ENCODE data around the gene AAK1.

The AAK1 gene

DNA sequence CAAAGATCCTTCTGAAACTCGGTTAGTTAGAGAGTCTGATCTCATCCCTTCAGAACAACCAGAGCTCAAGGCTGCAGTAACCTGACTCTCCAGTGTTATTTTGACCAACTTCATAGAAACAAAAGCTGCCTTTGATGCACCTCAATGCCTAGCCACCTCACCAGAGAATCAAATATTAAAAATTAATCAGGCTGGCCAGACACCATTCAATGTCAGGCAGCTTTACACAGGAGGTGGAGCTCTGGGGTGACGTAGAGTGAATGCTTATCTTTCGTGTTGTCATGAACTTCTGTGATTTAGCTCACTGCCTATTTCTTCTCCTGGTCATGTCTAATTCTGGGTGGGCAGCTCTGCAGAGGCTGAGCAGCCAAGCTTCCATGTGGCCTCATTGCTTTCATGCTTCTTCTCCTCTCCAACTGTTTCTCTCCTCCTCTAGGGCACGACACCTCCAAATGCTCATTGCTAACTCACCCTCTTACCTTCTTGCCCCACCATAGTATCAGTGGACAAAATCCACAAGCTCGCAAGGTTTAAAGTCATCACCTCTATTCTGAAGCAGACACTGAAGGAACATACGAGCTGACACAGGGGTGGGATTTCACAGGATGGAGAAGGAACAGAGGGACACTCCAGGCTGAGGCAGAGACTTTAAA lies 39.4 kb downstream of the AAK1 start:
- no peak overlapping the region for H3K4me3 ChIP-seq (ENCODE audit: control insufficient read depth, low read depth, low read length)
- TF ChIP-seq, protein P1, sequence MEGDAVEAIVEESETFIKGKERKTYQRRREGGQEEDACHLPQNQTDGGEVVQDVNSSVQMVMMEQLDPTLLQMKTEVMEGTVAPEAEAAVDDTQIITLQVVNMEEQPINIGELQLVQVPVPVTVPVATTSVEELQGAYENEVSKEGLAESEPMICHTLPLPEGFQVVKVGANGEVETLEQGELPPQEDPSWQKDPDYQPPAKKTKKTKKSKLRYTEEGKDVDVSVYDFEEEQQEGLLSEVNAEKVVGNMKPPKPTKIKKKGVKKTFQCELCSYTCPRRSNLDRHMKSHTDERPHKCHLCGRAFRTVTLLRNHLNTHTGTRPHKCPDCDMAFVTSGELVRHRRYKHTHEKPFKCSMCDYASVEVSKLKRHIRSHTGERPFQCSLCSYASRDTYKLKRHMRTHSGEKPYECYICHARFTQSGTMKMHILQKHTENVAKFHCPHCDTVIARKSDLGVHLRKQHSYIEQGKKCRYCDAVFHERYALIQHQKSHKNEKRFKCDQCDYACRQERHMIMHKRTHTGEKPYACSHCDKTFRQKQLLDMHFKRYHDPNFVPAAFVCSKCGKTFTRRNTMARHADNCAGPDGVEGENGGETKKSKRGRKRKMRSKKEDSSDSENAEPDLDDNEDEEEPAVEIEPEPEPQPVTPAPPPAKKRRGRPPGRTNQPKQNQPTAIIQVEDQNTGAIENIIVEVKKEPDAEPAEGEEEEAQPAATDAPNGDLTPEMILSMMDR (conservative IDR thresholded peaks at IDR 0.05; ENCODE audit: control insufficient read depth, insufficient read depth, low read depth, low read length), result no peak
- no peak for DNase-seq (ENCODE audit: low read depth)

DNA sequence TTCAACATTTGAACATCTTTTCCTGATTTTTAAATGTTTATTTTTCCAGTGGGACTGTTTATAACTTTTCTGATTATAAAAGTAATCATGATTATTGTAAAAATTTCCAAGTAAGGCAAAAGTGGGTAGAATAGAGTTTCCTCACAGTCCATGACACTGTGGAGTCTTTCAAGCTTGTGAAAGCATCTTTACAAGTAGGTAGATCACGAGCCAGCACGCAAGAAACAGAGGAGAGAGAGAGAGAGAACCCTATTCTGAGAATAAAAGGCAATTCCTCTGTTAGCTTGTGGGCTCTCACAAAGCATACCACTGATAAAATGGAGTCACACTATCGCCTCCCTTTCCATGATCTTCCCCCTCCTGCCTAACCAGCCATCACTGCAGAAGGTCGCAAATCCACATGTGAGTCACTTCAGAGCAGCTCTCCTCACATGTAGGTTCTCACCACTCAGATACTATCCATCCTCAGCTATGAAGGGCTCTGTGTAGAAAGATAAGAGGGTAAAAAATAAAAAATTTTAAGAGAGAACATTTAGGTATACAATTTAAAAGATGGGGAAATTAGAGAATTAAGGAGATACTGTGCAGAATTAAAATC lies 40.3 kb downstream of the AAK1 start:
- no peak for DNase-seq (ENCODE audit: low read depth)
- TF ChIP-seq, protein P1 (conservative IDR thresholded peaks at IDR 0.05; ENCODE audit: control insufficient read depth, insufficient read depth, low read depth, low read length), result no peak
- H3K4me3 ChIP-seq (ENCODE audit: control insufficient read depth, low read depth, low read length), result no peak overlapping the region

DNA sequence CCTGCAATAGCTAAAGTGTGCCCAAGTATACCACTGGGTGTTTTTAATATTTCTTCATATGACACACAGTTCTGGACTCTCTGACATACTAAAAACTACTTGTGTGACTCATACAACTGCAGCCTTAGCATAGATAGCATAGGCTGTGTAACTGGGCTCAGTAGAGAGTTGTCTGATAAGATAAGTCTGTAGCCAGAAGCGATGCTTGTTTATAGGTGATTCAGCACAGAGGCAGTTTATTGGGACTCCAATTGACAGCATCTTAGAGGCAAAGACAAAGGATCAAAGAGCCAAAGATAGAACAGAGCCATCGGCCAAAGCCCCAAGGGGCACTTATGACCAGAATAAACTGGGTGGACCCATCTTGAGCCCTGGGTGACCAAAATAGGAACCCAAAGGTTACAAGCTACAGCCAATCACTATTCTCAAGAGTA lies 42.3 kb downstream of the AAK1 start:
- TF ChIP-seq, protein P1 (conservative IDR thresholded peaks at IDR 0.05; ENCODE audit: control insufficient read depth, insufficient read depth, low read depth, low read length), result no peak
- H3K4me3 ChIP-seq (ENCODE audit: control insufficient read depth, low read depth, low read length), result no peak overlapping the region
- DNase-seq (ENCODE audit: low read depth), result peak; percentile 79

DNA sequence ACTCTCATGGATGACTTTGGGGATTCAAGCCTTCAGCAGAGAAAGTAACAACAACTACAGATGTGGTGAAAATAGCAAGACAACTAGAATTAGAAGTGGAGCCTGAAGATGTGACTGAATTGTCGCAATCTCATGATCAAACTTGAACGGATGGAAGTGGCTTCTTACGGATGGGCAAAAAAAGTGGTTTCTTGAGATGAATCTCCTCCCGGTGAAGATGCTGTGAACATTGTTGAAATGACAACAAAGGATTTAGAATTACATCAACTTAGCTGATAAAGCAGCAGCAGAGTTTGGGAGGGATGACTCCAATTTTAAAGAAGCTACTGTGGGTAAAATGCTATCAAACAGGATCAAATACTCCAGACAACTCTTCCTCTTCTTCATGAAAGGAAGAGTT lies 43.1 kb downstream of the AAK1 start:
- H3K4me3 ChIP-seq (ENCODE audit: control insufficient read depth, low read depth, low read length), result no peak overlapping the region
- TF ChIP-seq, protein P1 (conservative IDR thresholded peaks at IDR 0.05; ENCODE audit: control insufficient read depth, insufficient read depth, low read depth, low read length), result no peak
- no peak for DNase-seq (ENCODE audit: low read depth)

DNA sequence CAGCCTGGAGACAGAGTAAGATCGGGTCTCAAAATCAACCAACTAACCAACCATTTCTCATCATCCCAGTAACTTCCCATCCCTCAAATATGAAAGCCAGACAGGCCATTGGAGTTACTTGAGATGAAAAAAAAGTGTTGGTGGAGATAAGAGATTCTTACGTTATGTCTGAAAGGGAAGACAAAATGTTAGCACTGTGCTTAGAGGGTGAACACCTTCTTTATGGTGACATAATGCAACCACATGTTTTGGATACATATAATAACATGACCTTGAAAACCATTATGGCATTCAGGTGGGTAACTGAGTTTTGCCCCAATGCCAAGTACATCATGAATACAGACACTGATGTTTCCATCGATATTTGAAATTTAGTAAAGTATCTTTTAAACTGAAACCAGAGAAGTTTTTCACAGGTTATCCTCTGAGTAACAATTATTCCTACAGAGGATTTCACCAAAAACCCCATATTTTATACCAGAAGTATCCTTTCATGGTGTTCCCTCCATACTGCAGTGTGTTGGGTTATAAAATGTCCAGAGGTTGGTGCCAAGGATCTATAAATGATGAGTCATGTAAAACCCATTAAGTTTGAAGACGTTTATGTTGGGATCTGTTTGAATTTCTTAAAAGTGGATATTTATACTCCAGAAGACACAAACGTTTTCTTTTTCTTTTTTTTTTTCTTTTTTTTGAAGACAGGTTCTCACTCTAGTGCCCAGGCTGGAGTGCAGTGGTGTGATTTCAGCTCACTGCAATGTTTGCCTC lies 45.5 kb downstream of the AAK1 start:
- DNase-seq (ENCODE audit: low read depth), result peak; percentile 11
- TF ChIP-seq, protein P1 (conservative IDR thresholded peaks at IDR 0.05; ENCODE audit: control insufficient read depth, insufficient read depth, low read depth, low read length), result no peak
- no peak overlapping the region for H3K4me3 ChIP-seq (ENCODE audit: control insufficient read depth, low read depth, low read length)

DNA sequence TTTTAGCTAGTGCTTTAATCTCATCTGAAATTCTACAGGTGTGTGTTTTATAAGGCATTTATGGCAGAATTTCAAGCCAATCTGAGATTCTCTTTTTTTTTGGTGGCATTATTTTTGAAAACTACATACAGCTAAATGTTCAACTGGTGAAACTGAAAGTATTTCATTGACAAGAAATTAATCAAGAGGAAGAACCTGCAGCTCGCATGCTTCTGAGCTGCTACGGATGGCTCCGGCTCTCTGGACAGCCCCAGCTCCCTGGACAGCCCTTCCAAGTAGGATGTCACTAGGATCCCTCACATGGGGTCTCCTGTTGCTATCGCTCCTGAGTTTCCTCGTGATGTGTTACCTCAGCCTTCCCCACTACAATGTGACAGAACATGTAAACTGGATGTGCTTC lies 46.4 kb downstream of the AAK1 start:
- TF ChIP-seq, protein P1 (conservative IDR thresholded peaks at IDR 0.05; ENCODE audit: control insufficient read depth, insufficient read depth, low read depth, low read length), result no peak
- no peak for DNase-seq (ENCODE audit: low read depth)
- no peak overlapping the region for H3K4me3 ChIP-seq (ENCODE audit: control insufficient read depth, low read depth, low read length)

All from fibroblast of mammary gland (primary cell).